HepG2 (cell line): Measurements from ENCODE around the gene ADGRD1. TPM values are rescaled to one million over a fixed set of nuclear protein-coding genes. Genes with fewer than 3 reads are reported as not detected.
A peak's percentile ranks its signal among the peaks of the same experiment; 100 is the strongest.

Experiments
- ATF7-NPFF ChIP-seq: sonication (generic); formaldehyde crosslinking; IDR thresholded peaks from 2 replicates; pipeline ENCODE4 v1.8.1; 2023; ENCODE audit warnings: mild to moderate bottlenecking, low read depth, missing genetic modification reagents, moderate library complexity
- JUND ChIP-seq: sonication (generic); formaldehyde crosslinking; IDR thresholded peaks from 2 replicates; pipeline ENCODE4 v1.8.0; 2022; ENCODE audit warnings: mild to moderate bottlenecking, missing genetic modification reagents
- KIAA2018 ChIP-seq: sonication (generic); formaldehyde crosslinking; IDR thresholded peaks from 2 replicates; pipeline ENCODE4 v1.5.0; 2020; ENCODE audit warnings: mild to moderate bottlenecking, missing genetic modification reagents, borderline replicate concordance
- KLF16 ChIP-seq, 2 experiments: sonication (generic) in 1 of 2; formaldehyde crosslinking in 1 of 2; IDR thresholded peaks; 2 replicates each; pipeline versions ENCODE4 v1.6.1 to v1.8.0; 2016 to 2023; ENCODE audit warnings: missing genetic modification reagents in 2 of 2, missing compliant biosample characterization in 1 of 2
- NFATC3 ChIP-seq: sonication (generic); formaldehyde crosslinking; IDR thresholded peaks from 2 replicates; pipeline ENCODE4 v1.5.1; 2020; ENCODE audit warnings: mild to moderate bottlenecking, missing genetic modification reagents
- PLRG1 ChIP-seq: fragments of 450-650 bp; conservative IDR thresholded peaks from 2 replicates; pipeline ENCODE4 v1.6.1; 2016
- PLSCR1 ChIP-seq: sonication (generic); formaldehyde crosslinking; IDR thresholded peaks from 2 replicates; pipeline ENCODE4 v1.5.0; 2020; ENCODE audit warnings: missing genetic modification reagents, mild to moderate bottlenecking, borderline replicate concordance
- RAD51 ChIP-seq: fragments of 450-650 bp; IDR thresholded peaks from 2 replicates; pipeline ENCODE4 v1.6.1; 2016; ENCODE audit warnings: borderline replicate concordance
- SAFB2 ChIP-seq: sonication (generic); formaldehyde crosslinking; IDR thresholded peaks from 2 replicates; pipeline ENCODE4 v1.5.1; 2020; ENCODE audit warnings: missing genetic modification reagents, low read depth, mild to moderate bottlenecking, borderline replicate concordance
- SMARCE1 ChIP-seq: fragments of 450-650 bp; IDR thresholded peaks from 2 replicates; pipeline ENCODE4 v1.6.1; 2017; ENCODE audit warnings: borderline replicate concordance
- ZBTB46 ChIP-seq: sonication (generic); formaldehyde crosslinking; IDR thresholded peaks from 2 replicates; pipeline ENCODE4 v1.4.0; 2020; ENCODE audit warnings: mild to moderate bottlenecking, missing genetic modification reagents, borderline replicate concordance
- ZC3H4 ChIP-seq: sonication (generic); formaldehyde crosslinking; IDR thresholded peaks from 2 replicates; pipeline ENCODE4 v1.4.0; 2020; ENCODE audit warnings: missing genetic modification reagents, borderline replicate concordance
- ZNF264 ChIP-seq: sonication (generic); formaldehyde crosslinking; IDR thresholded peaks from 2 replicates; pipeline ENCODE4 v1.4.0; 2020; ENCODE audit warnings: missing genetic modification reagents
- ZNF280B ChIP-seq: sonication (generic); formaldehyde crosslinking; IDR thresholded peaks from 2 replicates; pipeline ENCODE4 v1.5.0; 2020; ENCODE audit warnings: missing genetic modification reagents, mild to moderate bottlenecking, borderline replicate concordance
- ZNF562 ChIP-seq: sonication (generic); formaldehyde crosslinking; IDR thresholded peaks from 2 replicates; pipeline ENCODE4 v1.8.0; 2022; ENCODE audit warnings: missing genetic modification reagents, borderline replicate concordance
- polyA plus RNA-seq, 8 experiments: library from polyadenylated mRNA; depleted of rRNA in 3 of 8; stranded (reverse) in 7 of 8; unstranded in 1 of 8; fragments of >200 nt; fragmentation: Illumina TruSeq in 4 of 8; extraction: Trizol in 4 of 8; gene quantifications; 2 replicates each; pipeline versions ENCODE4 v1.2.1 to v1.2.3, GENCODE V29; 2011 to 2016; ENCODE audit warnings: low read depth in 4 of 8, missing spikeins in 1 of 8, mixed read lengths in 1 of 8; ENCODE audit not compliant: insufficient read depth in 1 of 8
- total RNA-seq, 5 experiments: library from RNA; depleted of rRNA; stranded (reverse); fragments of >200 nt; fragmentation: Illumina TruSeq; extraction: Trizol; gene quantifications; 2 replicates each; pipeline ENCODE4 v1.2.3, GENCODE V29; 2016; ENCODE audit warnings: low read depth in 1 of 5

Gene ADGRD1
- total and polyA plus RNA-seq, 2 of the 13 experiments (the other 11 are each of a cell fraction or from before 2014, with no cell fraction given) = 0.46 to 12.4 TPM

GRCh38 chr12:130971925-130972585, 18.3 kb downstream of the ADGRD1 start (continued):
- TF ChIP-seq ZC3H4 = no peak
- TF ChIP-seq ZBTB46 (CRISPR knock-in tag) = no peak
- no peak for TF ChIP-seq KIAA2018 (CRISPR knock-in tag)
- TF ChIP-seq ZNF562 (CRISPR knock-in tag) = no peak
- TF ChIP-seq PLRG1 = no peak
- TF ChIP-seq ZNF264 (CRISPR knock-in tag) = 0 out of 2 replicates have a peak, but pooled peaks have one; percentile 47
- TF ChIP-seq ATF7-NPFF (CRISPR knock-in tag) = no peak
- TF ChIP-seq KLF16 (CRISPR knock-in tag; IDR thresholded peaks at IDR 0.05) = peak in 1 of 2 experiments; percentile 46; a peak in 2 of 4 replicates
- no peak for TF ChIP-seq RAD51
- no peak for TF ChIP-seq PLSCR1 (CRISPR knock-in tag)
- no peak; the same call in 1 of the 2 replicates for TF ChIP-seq SAFB2 (CRISPR knock-in tag)
- 0 out of 2 replicates have a peak, but pooled peaks have one; percentile 23 for TF ChIP-seq JUND (CRISPR knock-in tag)
- TF ChIP-seq SMARCE1 = no peak
- TF ChIP-seq NFATC3 (CRISPR knock-in tag) = no peak
- TF ChIP-seq ZNF280B (CRISPR knock-in tag) = no peak
